Measurements from ENCODE around the gene GPC6. TPM values are rescaled to one million over a fixed set of nuclear protein-coding genes. Genes with fewer than 3 reads are reported as not detected.

The GPC6 gene
- total RNA-seq, 1 donor from 2014 or later, result 13.8 TPM

DNA sequence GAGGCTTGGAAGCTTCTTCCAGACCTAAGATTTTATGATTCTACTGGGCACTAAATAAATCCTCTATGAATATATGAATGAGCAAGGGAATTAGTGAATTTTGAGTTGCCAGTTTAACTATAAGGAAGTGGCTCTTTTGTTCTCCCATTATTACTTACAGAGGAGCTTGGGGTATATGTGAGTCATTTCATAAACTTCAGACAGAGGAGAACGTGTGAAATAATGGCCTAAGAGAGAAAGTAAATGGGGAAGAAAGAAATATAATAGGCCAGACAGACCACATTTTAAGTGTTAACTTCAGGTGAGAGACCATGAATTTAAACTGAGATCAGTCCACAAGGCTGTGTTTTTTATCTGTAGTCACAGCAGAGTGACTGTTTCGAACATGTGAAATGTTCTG is 570.9 kb downstream of the GPC6 start:
- Histone ChIP-seq H3K27ac (no peak overlapping the region), H3K9me3 (no peaks in the 10 kb centered on the region), H3K27me3 (no peaks in the 10 kb centered on the region), H3K36me3 (no peaks in the 10 kb centered on the region), H3K4me1 (no peaks in the 10 kb centered on the region), H3K4me3 (no peak overlapping the region)
- no peak for DNase-seq (ENCODE audit: extremely low spot score in 2 of 2)
- intact Hi-C loops (cut with DNase I), result no loop called here
- no peak for TF ChIP-seq POLR2A (IDR thresholded peaks at IDR 0.05)
- TF ChIP-seq, protein P1, sequence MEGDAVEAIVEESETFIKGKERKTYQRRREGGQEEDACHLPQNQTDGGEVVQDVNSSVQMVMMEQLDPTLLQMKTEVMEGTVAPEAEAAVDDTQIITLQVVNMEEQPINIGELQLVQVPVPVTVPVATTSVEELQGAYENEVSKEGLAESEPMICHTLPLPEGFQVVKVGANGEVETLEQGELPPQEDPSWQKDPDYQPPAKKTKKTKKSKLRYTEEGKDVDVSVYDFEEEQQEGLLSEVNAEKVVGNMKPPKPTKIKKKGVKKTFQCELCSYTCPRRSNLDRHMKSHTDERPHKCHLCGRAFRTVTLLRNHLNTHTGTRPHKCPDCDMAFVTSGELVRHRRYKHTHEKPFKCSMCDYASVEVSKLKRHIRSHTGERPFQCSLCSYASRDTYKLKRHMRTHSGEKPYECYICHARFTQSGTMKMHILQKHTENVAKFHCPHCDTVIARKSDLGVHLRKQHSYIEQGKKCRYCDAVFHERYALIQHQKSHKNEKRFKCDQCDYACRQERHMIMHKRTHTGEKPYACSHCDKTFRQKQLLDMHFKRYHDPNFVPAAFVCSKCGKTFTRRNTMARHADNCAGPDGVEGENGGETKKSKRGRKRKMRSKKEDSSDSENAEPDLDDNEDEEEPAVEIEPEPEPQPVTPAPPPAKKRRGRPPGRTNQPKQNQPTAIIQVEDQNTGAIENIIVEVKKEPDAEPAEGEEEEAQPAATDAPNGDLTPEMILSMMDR (IDR thresholded peaks at IDR 0.05), result no peak
- no peak for TF ChIP-seq POLR2AphosphoS5 (IDR thresholded peaks at IDR 0.05; ENCODE audit: insufficient read depth in 1 of 2, low read depth in 1 of 2)

DNA sequence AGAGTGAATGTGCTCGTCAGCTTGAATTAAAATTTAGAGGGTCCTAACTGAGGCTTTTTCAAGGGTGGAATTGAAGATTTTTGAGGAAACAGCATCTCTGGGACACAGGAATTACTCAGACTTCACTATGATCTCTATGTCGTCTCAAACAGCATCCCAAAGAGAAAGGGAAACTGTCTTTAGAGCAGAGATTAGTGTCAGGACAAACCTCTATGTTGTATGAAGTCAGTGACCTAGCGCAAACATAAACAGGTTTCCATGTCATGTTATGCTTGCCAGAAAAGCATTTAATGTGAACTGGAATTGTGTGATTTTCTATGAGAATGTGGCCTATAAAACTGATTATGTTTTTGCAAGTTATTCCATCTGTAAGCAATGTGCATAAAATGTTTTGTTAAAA is 573.7 kb downstream of the GPC6 start:
- Histone ChIP-seq H3K9me3 (no peaks in the 10 kb centered on the region), H3K36me3 (no peaks in the 10 kb centered on the region), H3K4me1 (no peaks in the 10 kb centered on the region), H3K27ac (no peak overlapping the region), H3K27me3 (no peaks in the 10 kb centered on the region), H3K4me3 (no peak overlapping the region)
- TF ChIP-seq, protein P1 (IDR thresholded peaks at IDR 0.05), result no peak
- no peak for TF ChIP-seq POLR2AphosphoS5 (IDR thresholded peaks at IDR 0.05; ENCODE audit: insufficient read depth in 1 of 2, low read depth in 1 of 2)
- no peak for TF ChIP-seq POLR2A (IDR thresholded peaks at IDR 0.05)
- intact Hi-C loops (cut with DNase I), result no loop called here
- no peak for DNase-seq (ENCODE audit: extremely low spot score in 2 of 2)

DNA sequence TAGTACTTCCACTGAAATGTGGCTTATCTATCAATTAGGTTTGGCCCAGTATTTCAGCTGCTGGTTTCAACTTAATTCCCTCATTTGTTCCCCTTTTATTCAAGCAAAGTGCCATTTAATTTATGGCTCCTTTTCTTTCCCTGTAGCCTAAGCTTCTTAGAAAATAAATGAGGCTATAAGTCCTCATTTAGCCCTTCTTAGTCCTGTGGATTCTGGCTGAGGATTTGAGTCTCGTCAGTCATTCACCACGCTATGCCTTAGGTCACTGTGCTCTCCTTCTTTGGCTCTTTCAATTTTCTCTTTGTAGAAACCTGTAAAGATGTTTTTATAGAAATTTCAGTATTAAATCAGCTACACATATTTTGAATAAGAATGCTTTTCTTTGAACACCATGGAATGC is 579.1 kb downstream of the GPC6 start:
- Histone ChIP-seq H3K36me3 (no peaks in the 10 kb centered on the region), H3K4me3 (no peak overlapping the region), H3K27ac (no peak overlapping the region), H3K9me3 (no peaks in the 10 kb centered on the region), H3K27me3 (no peaks in the 10 kb centered on the region), H3K4me1 (no peaks in the 10 kb centered on the region)
- intact Hi-C loops (cut with DNase I), result no loop called here
- TF ChIP-seq POLR2AphosphoS5 (IDR thresholded peaks at IDR 0.05; ENCODE audit: insufficient read depth in 1 of 2, low read depth in 1 of 2), result no peak
- TF ChIP-seq, protein P1 (IDR thresholded peaks at IDR 0.05), result no peak
- DNase-seq (ENCODE audit: extremely low spot score in 2 of 2), result no peak

DNA sequence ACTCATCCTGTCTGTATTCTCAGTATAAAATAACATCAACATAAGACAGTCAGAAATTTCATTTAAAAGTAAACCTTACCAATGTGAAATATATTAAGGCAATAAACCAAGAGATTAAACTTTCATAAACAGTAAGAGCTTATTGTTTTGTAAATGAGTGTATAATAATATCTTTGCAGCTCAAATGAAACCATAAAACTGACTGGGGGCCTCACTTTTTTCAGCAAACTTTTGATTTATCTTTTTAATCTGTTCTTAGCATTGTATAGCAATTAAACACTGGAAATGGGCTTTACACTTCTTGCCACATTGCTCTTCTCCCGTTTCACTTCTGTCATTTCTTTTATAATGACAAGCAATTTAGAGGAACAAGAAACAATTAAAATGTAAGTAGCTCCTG is 580.3 kb downstream of the GPC6 start:
- no peaks in the 10 kb centered on the region for H3K27me3 ChIP-seq
- DNase-seq (ENCODE audit: extremely low spot score in 2 of 2), result no peak

DNA sequence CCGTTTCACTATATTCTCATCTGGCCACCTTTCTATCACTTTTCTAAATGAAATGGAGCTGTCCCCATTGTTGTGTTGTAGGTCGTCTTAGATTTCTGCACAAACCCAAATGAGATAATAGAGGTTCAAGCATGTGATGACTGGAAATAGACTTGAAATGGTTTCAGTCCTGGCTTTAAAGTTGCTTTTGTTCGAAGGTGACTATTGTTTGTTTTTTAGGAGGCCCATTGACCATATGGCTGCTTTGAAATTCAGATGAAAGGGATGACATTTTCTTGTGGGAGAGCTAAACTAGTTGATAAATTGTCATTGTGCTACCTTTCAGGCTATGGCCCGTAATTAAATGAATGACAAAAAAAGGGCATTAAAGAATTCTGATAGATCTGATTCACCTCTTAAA is 583.7 kb downstream of the GPC6 start:
- no peak for DNase-seq (ENCODE audit: extremely low spot score in 2 of 2)
- intact Hi-C loops (cut with DNase I), result no loop called here
- TF ChIP-seq POLR2AphosphoS5 (IDR thresholded peaks at IDR 0.05; ENCODE audit: insufficient read depth in 1 of 2, low read depth in 1 of 2) (no peak), POLR2A (IDR thresholded peaks at IDR 0.05) (no peak)
- TF ChIP-seq, protein P1 (IDR thresholded peaks at IDR 0.05), result no peak
- Histone ChIP-seq H3K27me3 (no peaks in the 10 kb centered on the region), H3K36me3 (no peaks in the 10 kb centered on the region), H3K9me3 (no peaks in the 10 kb centered on the region), H3K4me1 (no peaks in the 10 kb centered on the region), H3K27ac (no peak overlapping the region), H3K4me3 (no peak overlapping the region)

More for the DNA sequence above, 580.3 kb downstream of the GPC6 start:
- no peak for TF ChIP-seq POLR2A (IDR thresholded peaks at IDR 0.05)
- intact Hi-C loops (cut with DNase I), result no loop called here
- Histone ChIP-seq H3K4me3 (no peak overlapping the region), H3K4me1 (no peaks in the 10 kb centered on the region), H3K27ac (no peak overlapping the region), H3K9me3 (no peaks in the 10 kb centered on the region), H3K36me3 (no peaks in the 10 kb centered on the region)

Measured in vagina (tissue), 2 donors.